Neutrophil (primary cell): ENCODE measurements around the gene RPA3.

Experiments used
- H3K27ac ChIP-seq: fragments of 200-600 bp; sonication (generic); 2 replicates; pipeline ENCODE4 v1.5.1; 2016; ENCODE audit warnings: mild to moderate bottlenecking, moderate library complexity
- H3K27me3 ChIP-seq: fragments of 200-600 bp; sonication (generic); 2 replicates; pipeline ENCODE4 v1.6.0; 2016; ENCODE audit warnings: mild to moderate bottlenecking
- H3K36me3 ChIP-seq: fragments of 200-600 bp; sonication (generic); 2 replicates; pipeline ENCODE4 v1.5.1; 2017
- H3K4me1 ChIP-seq, 2 experiments: fragments of 200-600 bp in 1 of 2; sonication (generic) in 1 of 2; 1 replicate in 1 of 2; 2 replicates in 1 of 2; pipeline versions ENCODE4 v1.5.1 to v1.6.1; 2013 to 2016; ENCODE audit warnings: low read depth in 1 of 2, low read length in 1 of 2, mild to moderate bottlenecking in 1 of 2, moderate library complexity in 1 of 2; ENCODE audit not compliant: control insufficient read depth in 1 of 2, insufficient read depth in 1 of 2
- H3K4me3 ChIP-seq, 2 experiments: fragments of 200-600 bp in 1 of 2; sonication (generic) in 1 of 2; 1 replicate in 1 of 2; 2 replicates in 1 of 2; pipeline ENCODE4 v1.5.1; 2013 to 2016; ENCODE audit warnings: low read depth in 1 of 2, low read length in 1 of 2, mild to moderate bottlenecking in 1 of 2, moderate library complexity in 1 of 2
- H3K9me3 ChIP-seq: fragments of 200-600 bp; sonication (generic); 2 replicates; pipeline ENCODE4 v1.5.1; 2016
- TF ChIP-seq, protein P1 (sequence below): fragments of 200-600 bp; sonication (generic); IDR thresholded peaks from 2 replicates; pipeline ENCODE4 v1.5.1; 2016; ENCODE audit warnings: antibody characterized with exemption

Gene RPA3

DNA sequence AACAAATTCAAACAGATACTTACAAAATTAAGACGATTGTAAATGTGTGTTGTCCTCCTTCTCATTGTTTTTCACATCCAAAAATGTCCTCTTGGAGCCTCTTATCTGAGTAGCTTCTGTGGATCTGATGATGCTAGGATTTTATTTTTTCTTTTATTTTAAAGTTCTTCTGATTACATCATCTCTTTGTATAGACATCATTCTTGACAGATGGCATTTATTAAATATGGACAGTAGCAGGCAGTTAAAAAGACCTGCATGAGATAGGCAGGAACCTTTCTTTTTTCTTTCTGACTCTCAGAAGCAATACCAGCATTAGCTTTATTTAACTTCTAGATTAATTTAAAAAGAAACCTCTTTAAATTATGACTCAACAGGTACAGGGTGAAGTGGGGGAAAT, at the start of gene RPA3:
TSS of gene RPA3 (minus strand) at position 116 of the 400 bp plus-strand sequence. CDS start 78,189 bp downstream, outside the sequence.
- Histone ChIP-seq H3K9me3 (no peaks in the 10 kb centered on the region), H3K4me1 (no peaks in the 10 kb centered on the region), H3K36me3 (no peaks in the 10 kb centered on the region), H3K27me3 (no peaks in the 10 kb centered on the region), H3K4me3 (no peak within 1 kb of the TSS), H3K27ac (no peak within 1 kb of the TSS)
- TF ChIP-seq, protein P1, sequence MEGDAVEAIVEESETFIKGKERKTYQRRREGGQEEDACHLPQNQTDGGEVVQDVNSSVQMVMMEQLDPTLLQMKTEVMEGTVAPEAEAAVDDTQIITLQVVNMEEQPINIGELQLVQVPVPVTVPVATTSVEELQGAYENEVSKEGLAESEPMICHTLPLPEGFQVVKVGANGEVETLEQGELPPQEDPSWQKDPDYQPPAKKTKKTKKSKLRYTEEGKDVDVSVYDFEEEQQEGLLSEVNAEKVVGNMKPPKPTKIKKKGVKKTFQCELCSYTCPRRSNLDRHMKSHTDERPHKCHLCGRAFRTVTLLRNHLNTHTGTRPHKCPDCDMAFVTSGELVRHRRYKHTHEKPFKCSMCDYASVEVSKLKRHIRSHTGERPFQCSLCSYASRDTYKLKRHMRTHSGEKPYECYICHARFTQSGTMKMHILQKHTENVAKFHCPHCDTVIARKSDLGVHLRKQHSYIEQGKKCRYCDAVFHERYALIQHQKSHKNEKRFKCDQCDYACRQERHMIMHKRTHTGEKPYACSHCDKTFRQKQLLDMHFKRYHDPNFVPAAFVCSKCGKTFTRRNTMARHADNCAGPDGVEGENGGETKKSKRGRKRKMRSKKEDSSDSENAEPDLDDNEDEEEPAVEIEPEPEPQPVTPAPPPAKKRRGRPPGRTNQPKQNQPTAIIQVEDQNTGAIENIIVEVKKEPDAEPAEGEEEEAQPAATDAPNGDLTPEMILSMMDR: no peak

DNA sequence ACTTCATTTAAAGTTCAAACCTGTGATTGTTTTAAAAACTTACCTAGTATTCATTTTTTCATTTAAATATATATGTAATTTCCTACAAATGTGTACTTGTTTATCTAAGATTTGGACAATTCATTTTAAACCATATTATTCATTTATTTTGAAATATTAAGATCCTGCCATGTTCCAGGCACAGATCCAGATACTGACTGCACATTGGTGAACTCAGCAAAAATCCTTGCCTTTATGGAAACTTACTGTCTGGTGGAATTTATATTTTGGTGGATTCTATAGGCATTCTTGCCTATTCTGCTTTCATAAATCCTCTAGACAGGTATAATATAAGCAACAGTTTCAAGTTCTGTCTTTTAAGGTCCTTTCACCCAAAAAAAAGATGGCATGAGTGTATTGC, 48.3 kb upstream of the RPA3 start:
- no peaks in the 10 kb centered on the region for H3K36me3 ChIP-seq
- no peaks in the 10 kb centered on the region for H3K9me3 ChIP-seq
- H3K27me3 ChIP-seq: no peaks in the 10 kb centered on the region
- no peak overlapping the region for H3K4me3 ChIP-seq
- H3K4me1 ChIP-seq: peaks cover 0 to 3% of the 10 kb centered on the region in 2 experiments
- H3K27ac ChIP-seq: no peak overlapping the region
- TF ChIP-seq, protein P1: no peak

GRCh38 chr7:7765422-7765821, 47.0 kb upstream of the RPA3 start:
- no peaks in the 10 kb centered on the region for H3K36me3 ChIP-seq
- TF ChIP-seq, protein P1: no peak
- H3K4me3 ChIP-seq: no peak overlapping the region
- H3K9me3 ChIP-seq: no peaks in the 10 kb centered on the region
- peaks cover 0 to 7% of the 10 kb centered on the region in 2 experiments for H3K4me1 ChIP-seq
- H3K27me3 ChIP-seq: no peaks in the 10 kb centered on the region
- H3K27ac ChIP-seq: no peak overlapping the region

DNA sequence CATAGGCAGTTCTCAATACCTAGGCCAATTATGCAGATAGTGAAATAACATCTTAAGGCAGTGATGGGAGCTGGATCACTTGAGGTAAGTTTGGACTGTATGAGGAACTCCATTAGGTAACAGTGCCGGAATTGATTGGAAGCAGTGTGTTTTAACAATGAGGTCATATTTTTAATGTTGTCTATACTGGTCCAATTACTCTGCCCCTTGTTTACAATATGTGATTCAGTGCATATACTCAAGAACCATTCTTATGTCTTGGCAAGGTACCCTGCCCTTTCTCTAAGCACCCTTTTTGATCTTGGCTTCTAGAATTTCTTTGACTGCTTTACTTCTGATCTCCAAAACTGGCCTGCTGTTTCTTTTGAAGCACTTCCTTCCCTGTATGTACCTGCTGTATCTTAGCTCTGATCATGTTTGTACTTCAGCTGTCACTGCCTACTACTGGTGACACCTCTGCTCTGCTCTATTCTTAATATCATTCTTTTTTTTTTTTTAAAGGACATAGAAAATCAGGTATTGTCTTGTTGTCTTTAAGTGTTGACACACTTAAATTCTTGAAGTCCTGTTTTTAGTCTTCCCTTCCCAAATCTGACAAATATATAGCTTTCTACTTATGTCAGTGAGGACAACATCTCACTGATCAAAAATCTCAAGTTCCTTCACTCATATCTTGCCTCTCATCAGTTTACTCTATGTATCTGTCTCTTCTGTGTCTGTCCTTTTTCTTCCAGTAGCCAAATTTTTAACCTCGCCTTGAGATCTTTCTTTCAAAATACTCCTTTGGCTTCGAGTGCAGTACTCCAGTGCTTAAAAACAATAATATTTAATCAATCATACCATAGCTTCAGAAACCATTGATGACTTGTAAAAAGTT, 46.4 kb upstream of the RPA3 start:
- no peaks in the 10 kb centered on the region for H3K27me3 ChIP-seq
- no peaks in the 10 kb centered on the region for H3K9me3 ChIP-seq
- H3K4me3 ChIP-seq: no peak overlapping the region
- TF ChIP-seq, protein P1: no peak
- H3K36me3 ChIP-seq: no peaks in the 10 kb centered on the region
- H3K27ac ChIP-seq: no peak overlapping the region
- peaks cover 0 to 7% of the 10 kb centered on the region in 2 experiments for H3K4me1 ChIP-seq

GRCh38 chr7:7761974-7762779, 43.8 kb upstream of the RPA3 start:
- Histone ChIP-seq H3K4me3 (peak overlapping the region; percentile 12 to 64), H3K27ac (peak overlapping the region; percentile 59), H3K4me1 (peaks cover 0 to 7% of the 10 kb centered on the region in 2 experiments), H3K36me3 (no peaks in the 10 kb centered on the region), H3K27me3 (no peaks in the 10 kb centered on the region), H3K9me3 (no peaks in the 10 kb centered on the region)
- TF ChIP-seq, protein P1: no peak
